GM13977 (cell line): ENCODE measurements around the gene ASIC1.

ENCODE experiments used
- DNase-seq: peaks from one replicate; pipeline ENCODE4 v3.0.0; 2012; ENCODE audit warnings: low spot score
- in situ Hi-C: fragments of 300-500 bp; cut with MboI; formaldehyde crosslinking; loops from one replicate; pipeline ENCODE4 v1.12.0; 2022; ENCODE audit warnings: low sequenced_read_pairs, low pct_unique_long_range_greater_than_20kb, mixed read lengths, inconsistent platforms; ENCODE audit not compliant: unreplicated experiment
- TF ChIP-seq, protein P1 (sequence below): IDR thresholded peaks from 2 replicates; pipeline ENCODE4 v1.5.1; 2012; ENCODE audit warnings: mild to moderate bottlenecking, control low read depth; ENCODE audit not compliant: insufficient read depth; ENCODE audit errors: extremely low read depth, missing control alignments

The ASIC1 gene

GRCh38 chr12:50085615-50086072 lies 28.2 kb downstream of the ASIC1 start:
- TF ChIP-seq, protein P1, sequence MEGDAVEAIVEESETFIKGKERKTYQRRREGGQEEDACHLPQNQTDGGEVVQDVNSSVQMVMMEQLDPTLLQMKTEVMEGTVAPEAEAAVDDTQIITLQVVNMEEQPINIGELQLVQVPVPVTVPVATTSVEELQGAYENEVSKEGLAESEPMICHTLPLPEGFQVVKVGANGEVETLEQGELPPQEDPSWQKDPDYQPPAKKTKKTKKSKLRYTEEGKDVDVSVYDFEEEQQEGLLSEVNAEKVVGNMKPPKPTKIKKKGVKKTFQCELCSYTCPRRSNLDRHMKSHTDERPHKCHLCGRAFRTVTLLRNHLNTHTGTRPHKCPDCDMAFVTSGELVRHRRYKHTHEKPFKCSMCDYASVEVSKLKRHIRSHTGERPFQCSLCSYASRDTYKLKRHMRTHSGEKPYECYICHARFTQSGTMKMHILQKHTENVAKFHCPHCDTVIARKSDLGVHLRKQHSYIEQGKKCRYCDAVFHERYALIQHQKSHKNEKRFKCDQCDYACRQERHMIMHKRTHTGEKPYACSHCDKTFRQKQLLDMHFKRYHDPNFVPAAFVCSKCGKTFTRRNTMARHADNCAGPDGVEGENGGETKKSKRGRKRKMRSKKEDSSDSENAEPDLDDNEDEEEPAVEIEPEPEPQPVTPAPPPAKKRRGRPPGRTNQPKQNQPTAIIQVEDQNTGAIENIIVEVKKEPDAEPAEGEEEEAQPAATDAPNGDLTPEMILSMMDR: no peak
- in situ Hi-C loops: no loop called here
- no peak for DNase-seq

GRCh38 chr12:50086148-50086547 lies 28.8 kb downstream of the ASIC1 start:
- in situ Hi-C loops: no loop called here
- TF ChIP-seq, protein P1: no peak
- DNase-seq: no peak

GRCh38 chr12:50087151-50087550 lies 29.8 kb downstream of the ASIC1 start:
- DNase-seq: no peak
- TF ChIP-seq, protein P1: no peak
- in situ Hi-C loops: no loop called here

DNA sequence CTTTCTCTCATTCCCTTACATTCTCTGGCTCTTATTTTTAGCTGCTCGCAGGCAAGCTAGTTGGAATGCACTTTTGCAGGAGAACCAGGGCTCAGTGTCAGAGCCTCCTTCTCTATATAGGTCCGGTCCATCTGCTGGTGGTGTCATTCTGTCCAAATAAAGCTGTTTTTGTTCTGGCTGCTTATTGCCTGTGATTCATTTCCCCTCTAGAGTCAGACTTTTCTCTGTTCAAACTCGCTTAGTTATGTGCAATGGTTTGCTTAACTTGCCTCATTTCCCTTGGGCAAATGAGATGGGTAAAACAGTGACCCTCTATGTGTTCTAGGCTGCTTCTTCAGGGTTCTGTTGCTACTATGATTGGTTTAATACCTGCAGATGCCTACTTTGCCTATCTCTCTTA lies 30.6 kb downstream of the ASIC1 start:
- TF ChIP-seq, protein P1: no peak
- no peak for DNase-seq
- in situ Hi-C loops: no loop called here

GRCh38 chr12:50088577-50089335 lies 31.4 kb downstream of the ASIC1 start:
- peak; percentile 78 for DNase-seq
- in situ Hi-C loops: no loop called here
- TF ChIP-seq, protein P1: peak; percentile 84

DNA sequence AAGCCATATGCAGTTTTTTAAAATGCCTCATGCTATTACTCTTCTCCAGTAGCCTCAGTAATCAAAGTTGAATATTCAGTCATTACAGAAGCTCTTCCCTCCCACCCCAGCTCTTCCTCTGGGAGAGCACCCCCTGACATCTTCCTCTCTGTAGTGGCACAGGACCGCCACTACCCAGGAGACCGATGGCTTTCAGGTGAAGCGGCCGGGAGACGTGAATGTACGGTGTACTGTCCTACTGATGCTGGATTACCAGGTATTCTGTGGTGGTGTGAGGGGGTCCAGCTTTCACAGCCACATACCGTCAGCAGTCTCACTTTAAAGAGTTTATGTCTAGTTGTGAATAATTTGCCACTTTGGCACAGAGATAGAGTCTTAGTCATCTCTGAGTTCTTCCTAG lies 32.3 kb downstream of the ASIC1 start:
- TF ChIP-seq, protein P1: no peak
- in situ Hi-C loops: no loop called here
- DNase-seq: no peak
